GM19438 (cell line): ENCODE data around the gene CUX1.

ENCODE experiments used
- ATAC-seq: cut with Tn5 transposase; IDR thresholded peaks from one replicate; pipeline ENCODE4 v1.9.1; 2021; ENCODE audit warnings: low read depth; ENCODE audit not compliant: unreplicated experiment

The CUX1 gene

GRCh38 chr7:101890749-101891523 is 73.5 kb downstream of the CUX1 start:
- no peak for ATAC-seq

GRCh38 chr7:101891936-101892640 is 74.7 kb downstream of the CUX1 start:
- no peak for ATAC-seq

GRCh38 chr7:101893341-101894082 is 76.1 kb downstream of the CUX1 start:
- no peak for ATAC-seq

GRCh38 chr7:101896316-101896715 is 78.9 kb downstream of the CUX1 start:
- no peak for ATAC-seq

DNA sequence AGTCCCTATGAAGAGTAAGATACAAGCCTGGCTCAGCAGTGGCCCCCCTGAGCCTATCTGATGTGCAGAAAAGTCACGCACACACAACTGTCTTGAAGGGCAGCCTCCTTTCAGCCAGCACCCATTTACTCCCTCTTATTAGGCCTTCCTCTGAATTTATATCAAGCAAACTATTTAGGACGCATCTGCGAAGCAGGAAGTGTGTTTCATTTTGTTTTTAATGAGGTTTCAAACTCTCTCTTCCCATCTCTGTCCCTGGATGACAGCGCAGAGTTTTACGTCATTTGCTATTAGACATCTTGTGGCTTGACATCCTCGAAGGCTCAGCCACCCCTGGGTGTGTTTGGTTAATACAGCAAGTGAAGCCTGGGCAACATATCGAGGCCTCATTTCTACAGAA is 79.5 kb downstream of the CUX1 start:
- ATAC-seq, result no peak

- no peak for ATAC-seq
These were observed 80.7 kb downstream of the CUX1 start for GRCh38 chr7:101898106-101898505.

- ATAC-seq, result no peak
These were observed 82.2 kb downstream of the CUX1 start for GRCh38 chr7:101899616-101900015.

- no peak for ATAC-seq
These were observed 82.7 kb downstream of the CUX1 start for GRCh38 chr7:101900103-101900502.

GRCh38 chr7:101901661-101902491 is 84.5 kb downstream of the CUX1 start:
- ATAC-seq, result no peak

GRCh38 chr7:101902680-101903514 is 85.5 kb downstream of the CUX1 start:
- ATAC-seq, result no peak

- no peak for ATAC-seq
These were observed 86.1 kb downstream of the CUX1 start for GRCh38 chr7:101903515-101903868.

- no peak for ATAC-seq
These were observed 86.6 kb downstream of the CUX1 start for GRCh38 chr7:101904019-101904418.

- no peak for ATAC-seq
These were observed 87.9 kb downstream of the CUX1 start for GRCh38 chr7:101905203-101905865.

DNA sequence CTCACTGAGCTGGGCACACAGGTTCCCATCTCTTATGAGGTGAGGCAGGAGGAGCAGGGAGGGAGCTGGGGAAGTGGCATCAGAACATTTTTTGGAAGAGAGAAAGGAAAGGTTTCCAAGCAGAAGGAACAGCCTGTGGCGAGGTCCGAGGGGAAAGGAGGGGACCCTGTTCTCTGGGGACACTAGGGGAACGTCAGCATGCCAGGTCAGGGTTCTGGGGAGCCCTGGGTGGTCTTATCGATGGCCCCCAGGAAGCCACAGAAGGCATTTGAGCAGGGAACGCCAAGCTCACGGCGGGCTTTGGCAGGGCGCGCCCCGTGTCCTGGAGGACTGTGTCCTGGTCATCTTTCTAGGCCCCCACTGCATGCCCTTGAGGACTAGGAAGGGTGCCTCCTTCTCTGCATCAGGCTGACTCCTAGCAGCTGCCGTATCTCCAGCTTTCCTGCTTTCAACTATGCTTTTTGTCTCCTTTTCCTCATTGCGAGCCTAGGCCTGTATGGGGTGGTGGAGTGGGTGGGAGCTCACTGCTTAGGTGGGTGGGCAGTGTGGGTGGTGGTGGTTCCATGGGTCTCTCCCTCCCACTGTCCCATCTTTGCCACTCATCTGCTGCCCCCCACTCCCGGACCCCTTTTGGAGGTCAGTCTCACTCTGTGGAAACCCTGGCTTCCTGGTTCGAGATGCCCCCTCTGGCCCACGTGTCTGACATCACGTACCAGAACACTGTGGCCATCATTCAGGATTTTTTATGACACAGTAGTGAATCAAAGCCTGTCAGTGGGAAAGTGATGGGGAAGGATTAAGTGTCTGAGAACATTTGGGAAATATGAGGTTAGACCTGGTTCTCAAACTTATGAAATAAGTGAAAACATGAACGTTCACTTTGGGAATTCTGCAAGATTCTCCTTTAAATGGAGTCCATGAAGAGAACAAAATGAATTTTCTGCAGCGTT is 89.1 kb downstream of the CUX1 start:
- ATAC-seq, result no peak

DNA sequence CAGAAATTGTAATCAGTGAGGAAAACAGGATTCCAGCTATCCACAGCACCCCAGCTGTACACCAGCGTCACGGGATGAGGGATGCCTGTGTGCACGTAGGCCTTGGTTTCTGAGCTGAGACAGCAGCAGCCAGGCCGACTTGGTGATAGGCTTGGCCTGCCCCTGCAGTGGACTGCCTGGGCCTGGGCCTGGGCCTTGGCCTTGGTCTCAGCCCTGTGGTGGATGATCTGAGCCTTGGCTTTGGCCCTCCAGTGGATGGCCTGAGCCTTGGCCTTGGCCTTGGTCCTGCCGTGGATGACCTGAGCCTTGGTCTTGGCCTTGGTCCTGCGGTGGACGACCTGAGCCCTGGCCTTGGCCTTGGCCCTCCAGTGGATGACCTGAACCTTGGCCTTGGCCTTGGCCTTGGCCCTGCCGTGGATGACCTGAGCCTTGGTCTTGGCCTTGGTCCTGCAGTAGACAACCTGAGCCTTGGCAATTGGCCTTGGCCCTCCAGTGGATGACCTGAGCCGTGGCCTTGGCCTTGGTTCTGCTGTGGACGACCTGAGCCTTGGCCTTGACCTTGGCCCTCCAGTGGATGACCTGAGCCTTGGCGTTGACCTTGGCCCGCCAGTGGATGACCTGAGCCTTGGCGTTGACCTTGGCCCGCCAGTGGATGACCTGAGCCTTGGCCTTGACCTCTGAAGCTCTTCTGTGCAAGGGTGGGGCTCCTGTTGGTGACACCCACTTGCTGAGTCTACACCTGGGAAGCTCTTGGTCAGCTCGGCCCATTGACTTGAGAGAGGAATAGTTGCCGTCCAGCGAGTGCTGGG is 93.8 kb downstream of the CUX1 start:
- no peak for ATAC-seq

DNA sequence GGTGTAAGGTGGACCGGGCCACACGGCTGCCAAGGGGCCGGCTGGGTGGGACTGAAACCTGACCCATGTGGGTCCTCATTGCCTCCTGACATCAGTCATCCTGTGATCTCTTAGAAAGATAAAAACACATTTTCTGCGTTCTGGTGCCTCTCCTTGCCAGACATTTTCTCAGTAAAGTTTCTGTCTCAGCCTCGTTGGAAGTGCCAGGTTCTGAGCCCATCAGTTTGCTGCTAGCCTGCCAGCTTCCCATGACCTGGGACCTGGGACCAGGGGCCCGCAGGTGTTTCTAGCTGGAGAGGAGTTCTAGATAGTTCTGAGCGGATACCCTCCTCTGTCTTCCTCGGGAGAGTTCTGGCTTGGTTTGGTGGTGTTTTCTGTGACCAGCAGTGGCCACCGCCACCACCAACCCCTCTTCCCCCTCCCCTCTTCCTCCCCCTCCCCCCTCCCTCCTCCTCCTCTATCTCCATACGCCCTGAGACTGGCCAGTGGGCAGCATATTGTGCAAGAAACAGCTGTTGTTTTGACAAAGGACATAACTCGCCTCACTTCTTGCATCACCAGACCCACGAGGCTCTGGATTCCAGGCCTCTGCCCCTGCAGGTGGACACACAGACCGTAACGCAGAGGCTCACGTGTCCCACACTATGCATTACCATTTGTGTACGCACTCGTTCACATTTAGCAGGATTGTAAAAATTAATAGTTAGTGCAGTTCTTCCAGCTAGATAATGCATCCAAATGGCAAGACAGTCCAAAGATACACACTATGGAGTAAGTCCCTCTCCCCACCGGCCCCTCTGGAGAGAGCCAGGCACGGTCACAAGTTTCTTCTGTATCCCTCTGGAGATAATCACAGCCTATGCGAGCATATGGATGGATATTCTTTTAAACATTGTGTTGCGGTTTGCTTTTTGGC is 94.6 kb downstream of the CUX1 start:
- ATAC-seq, result no peak
